Ascending aorta (tissue), 2 donors: ENCODE data around the gene C22orf31. TPM values are rescaled to one million over a fixed set of nuclear protein-coding genes. Genes with fewer than 3 reads are reported as not detected.

Experiments
- DNase-seq, 2 donors: peaks; one replicate each; pipeline ENCODE4 v3.0.0-alpha.2; 2019; ENCODE audit warnings: low spot score in 2 of 2
- H3K27ac ChIP-seq, 2 donors: fragments of 200-600 bp; sonication (generic); one replicate each; pipeline ENCODE4 v1.5.1; 2016 to 2017; ENCODE audit warnings: mild to moderate bottlenecking in 1 of 2
- H3K27me3 ChIP-seq: fragments of 200-600 bp; sonication (generic); one replicate; pipeline ENCODE4 v1.5.1; 2017
- H3K36me3 ChIP-seq, 2 donors: fragments of 200-600 bp; sonication (generic); one replicate each; pipeline ENCODE4 v1.5.1; 2016
- H3K4me1 ChIP-seq, 2 donors: fragments of 200-600 bp; sonication (generic); one replicate each; pipeline ENCODE4 v1.5.1; 2016 to 2017; ENCODE audit warnings: mild to moderate bottlenecking in 1 of 2
- H3K4me3 ChIP-seq, 2 donors: fragments of 200-600 bp; sonication (generic); one replicate each; pipeline ENCODE4 v1.5.1; 2016 to 2017; ENCODE audit warnings: mild to moderate bottlenecking in 1 of 2
- H3K9me3 ChIP-seq, 2 donors: fragments of 200-600 bp; sonication (generic); one replicate each; pipeline ENCODE4 v1.5.1; 2016
- CTCF ChIP-seq, 3 experiments: fragments of 200-600 bp in 2 of 3; fragments of 450-650 bp in 1 of 3; sonication (generic) in 2 of 3; IDR thresholded peaks; one replicate each; pipeline ENCODE4 v1.5.1; 2016 to 2019; ENCODE audit warnings: antibody characterized with exemption in 3 of 3, mild to moderate bottlenecking in 1 of 3, moderate library complexity in 1 of 3
- intact Hi-C: fragments of 100-400 bp; cut with DNase I; formaldehyde crosslinking; loops from one replicate; pipeline ENCODE4 v1.15.1; 2023
- total RNA-seq: library from RNA; depleted of rRNA; stranded (reverse); fragments of >200 nt; gene quantifications from one replicate; pipeline ENCODE4 v1.1.0, GENCODE V29; 2016

Gene C22orf31
- total RNA-seq, 1 donor from 2014 or later = not detected

GRCh38 chr22:29074276-29074772 lies 12.7 kb upstream of the C22orf31 start:
- Histone ChIP-seq H3K4me1 (peaks cover 0 to 14% of the 10 kb centered on the region in 2 donors), H3K4me3 (peak overlapping the region in 1 of 2 donors; percentile 91), H3K36me3 (no peaks in the 10 kb centered on the region), H3K27ac (no peak overlapping the region), H3K27me3 (no peaks in the 10 kb centered on the region), H3K9me3 (no peaks in the 10 kb centered on the region)
- intact Hi-C loops = loop anchor here (5.0 kb wide), 1 partner anchor 78 kb away; no protein-coding TSS in a partner anchor
- no peak for DNase-seq
- no peak for TF ChIP-seq CTCF (IDR thresholded peaks at IDR 0.05)

- no peak for TF ChIP-seq CTCF (IDR thresholded peaks at IDR 0.05)
- Histone ChIP-seq H3K4me1 (peaks cover 0 to 14% of the 10 kb centered on the region in 2 donors), H3K27ac (peak overlapping the region in 1 of 2 donors; percentile 27)
Observed at GRCh38 chr22:29073618-29074275, 12.1 kb upstream of the C22orf31 start.

GRCh38 chr22:29072979-29073617 lies 11.5 kb upstream of the C22orf31 start, which contains the start of gene KREMEN1:
Gene KREMEN1 (plus strand): TSS chr22:29073035. CDS start chr22:29073131, 96 bp downstream.
- peak within 1 kb of the TSS; percentile 72 to 91 for H3K4me3 ChIP-seq
- intact Hi-C loops = loop anchor here (5.0 kb wide), 1 partner anchor 79 kb away; no protein-coding TSS in a partner anchor
- H3K27me3 ChIP-seq = no peaks in the 10 kb centered on the region
- no peak for DNase-seq
- no peak for TF ChIP-seq CTCF (IDR thresholded peaks at IDR 0.05)
- H3K9me3 ChIP-seq = no peaks in the 10 kb centered on the region
- peaks cover 0 to 14% of the 10 kb centered on the region in 2 donors for H3K4me1 ChIP-seq
- peak within 1 kb of the TSS in 1 of 2 donors; percentile 27 for H3K27ac ChIP-seq
- no peaks in the 10 kb centered on the region for H3K36me3 ChIP-seq

More at GRCh38 chr22:29073618-29074275, 12.1 kb upstream of the C22orf31 start:
- Histone ChIP-seq H3K9me3 (no peaks in the 10 kb centered on the region), H3K27me3 (no peaks in the 10 kb centered on the region), H3K4me3 (peak overlapping the region; percentile 72 to 91), H3K36me3 (no peaks in the 10 kb centered on the region)
- intact Hi-C loops = loop anchor here (5.0 kb wide), 1 partner anchor 79 kb away; no protein-coding TSS in a partner anchor
- peak in 1 of 2 donors; percentile 70 for DNase-seq

- H3K27ac ChIP-seq = no peak overlapping the region
Observed at GRCh38 chr22:29072193-29072978, 10.8 kb upstream of the C22orf31 start.

More at GRCh38 chr22:29072193-29072978, 10.8 kb upstream of the C22orf31 start:
- TF ChIP-seq CTCF (IDR thresholded peaks at IDR 0.05) = no peak
- H3K9me3 ChIP-seq = no peaks in the 10 kb centered on the region
- peak; percentile 53 to 89 for DNase-seq
- intact Hi-C loops = loop anchor here (5.0 kb wide), 1 partner anchor 80 kb away; no protein-coding TSS in a partner anchor
- no peaks in the 10 kb centered on the region for H3K36me3 ChIP-seq
- peak overlapping the region; percentile 72 to 91 for H3K4me3 ChIP-seq
- peaks cover 0 to 14% of the 10 kb centered on the region in 2 donors for H3K4me1 ChIP-seq
- H3K27me3 ChIP-seq = no peaks in the 10 kb centered on the region
